PC-9 (cell line): Measurements from ENCODE around the gene C17orf113. TPM values are rescaled to one million over a fixed set of nuclear protein-coding genes. Genes with fewer than 3 reads are reported as not detected.

Experiments
- BruUV-seq: library from RNA; stranded (reverse); fragments of 400-500 nt; replicated peaks from 2 replicates; lab custom pipeline; 2021; lab: Mats Ljungman, UMichigan
- CTCF ChIA-PET: fragments of 300-600 bp; sonication (Branson Sonifier 250); formaldehyde crosslinking; loops from one replicate; lab custom pipeline; 2022; ENCODE audit warnings: antibody characterized with exemption; lab: Charles Lee
- POLR2A ChIA-PET: fragments of 300-600 bp; sonication (Branson Sonifier 250); formaldehyde crosslinking; loops from one replicate; lab custom pipeline; 2022; ENCODE audit warnings: antibody characterized with exemption; ENCODE audit not compliant: unreplicated experiment; lab: Charles Lee
- DNase-seq, 2 experiments: peaks; one replicate each; pipeline versions ENCODE4 v3.0.0 to v3.0.0-alpha.2; 2015 to 2022; ENCODE audit warnings: mixed read lengths in 1 of 2
- H2AFZ ChIP-seq: fragments of 200-600 bp; sonication (generic); 2 replicates; pipeline ENCODE4 v1.8.1; 2017; ENCODE audit warnings: antibody characterized with exemption
- H3F3A ChIP-seq: fragments of 200-600 bp; sonication (generic); 2 replicates; pipeline ENCODE4 v1.8.1; 2017; ENCODE audit warnings: antibody characterized with exemption, mild to moderate bottlenecking, low read depth; ENCODE audit not compliant: insufficient read depth
- H3K27ac ChIP-seq: fragments of 200-600 bp; sonication (generic); 2 replicates; pipeline ENCODE4 v1.6.1; 2016; ENCODE audit warnings: mixed run types
- H3K27me3 ChIP-seq: fragments of 200-600 bp; sonication (generic); 2 replicates; pipeline ENCODE4 v1.6.1; 2016; ENCODE audit warnings: low read depth, mixed run types; ENCODE audit not compliant: insufficient read depth
- H3K36me3 ChIP-seq: fragments of 200-600 bp; sonication (generic); 2 replicates; pipeline ENCODE4 v1.6.1; 2016; ENCODE audit warnings: low read depth, mixed run types
- H3K4me1 ChIP-seq: fragments of 200-600 bp; sonication (generic); replicated peaks from 2 replicates; pipeline ENCODE4 v1.6.1; 2016; ENCODE audit warnings: mixed run types; ENCODE audit not compliant: insufficient read depth
- H3K4me2 ChIP-seq: fragments of 200-600 bp; sonication (generic); 2 replicates; pipeline ENCODE4 v1.6.1; 2017; ENCODE audit warnings: mixed run types
- H3K4me3 ChIP-seq: fragments of 200-600 bp; sonication (generic); 2 replicates; pipeline ENCODE4 v1.6.1; 2016; ENCODE audit warnings: mixed run types
- H3K79me2 ChIP-seq: fragments of 200-600 bp; sonication (generic); 2 replicates; pipeline ENCODE4 v1.6.1; 2017; ENCODE audit warnings: low read depth, mixed run types
- H3K9me2 ChIP-seq: fragments of 200-600 bp; sonication (generic); 2 replicates; pipeline ENCODE4 v1.8.1; 2017; ENCODE audit warnings: mild to moderate bottlenecking; ENCODE audit not compliant: insufficient read depth
- H3K9me3 ChIP-seq: fragments of 200-600 bp; sonication (generic); 2 replicates; pipeline ENCODE4 v1.8.1; 2016; ENCODE audit warnings: low read depth; ENCODE audit not compliant: insufficient read depth
- H4K20me1 ChIP-seq: fragments of 200-600 bp; sonication (generic); 2 replicates; pipeline ENCODE4 v1.8.1; 2017; ENCODE audit not compliant: insufficient read depth
- CTCF ChIP-seq: fragments of 200-600 bp; sonication (generic); conservative IDR thresholded peaks from 2 replicates; pipeline ENCODE4 v1.6.1; 2017; ENCODE audit warnings: mixed run types, antibody characterized with exemption, mild to moderate bottlenecking, moderate library complexity
- EZH2 ChIP-seq: fragments of 200-600 bp; sonication (generic); IDR thresholded peaks from 2 replicates; pipeline ENCODE4 v1.8.0; 2017; ENCODE audit warnings: antibody characterized with exemption, low read depth
- intact Hi-C: fragments of 100-400 bp; cut with micrococcal nuclease; formaldehyde crosslinking; loops from one replicate; pipeline ENCODE4 v1.10.0; 2022; ENCODE audit not compliant: unreplicated experiment
- total RNA-seq: library from RNA; stranded (reverse); gene quantifications from 2 replicates; pipeline ENCODE4 v1.2.3, GENCODE V29; 2021

Gene C17orf113
- total RNA-seq, 1 experiment from 2014 or later, result 3.4 TPM

- Histone ChIP-seq H3K4me3 (no peak overlapping the region), H4K20me1 (no peaks in the 10 kb centered on the region), H2AFZ (no peak overlapping the region), H3K4me2 (no peak overlapping the region), H3K79me2 (no peaks in the 10 kb centered on the region), H3K4me1 (0 out of 2 replicates have a peak, but pooled peaks cover 3% of the 10 kb centered on the region), H3K36me3 (no peaks in the 10 kb centered on the region), H3K27ac (no peak overlapping the region), H3K27me3 (peaks cover 27% of the 10 kb centered on the region; the same call in 1 of the 2 replicates), H3F3A (no peaks in the 10 kb centered on the region), H3K9me2 (no peaks in the 10 kb centered on the region), H3K9me3 (no peaks in the 10 kb centered on the region)
- TF ChIP-seq EZH2, result no peak
- no peak for TF ChIP-seq CTCF
- BruUV-seq, result no TSS peak
- intact Hi-C loops, result loop anchor here (5.0 kb wide), 1 partner anchor 48 kb away; no protein-coding TSS in a partner anchor
- ChIA-PET POLR2A (no interaction called here), CTCF (no interaction called here)
- no peak for DNase-seq
Observed at GRCh38 chr17:42053731-42054500, 3.5 kb upstream of the C17orf113 start.

GRCh38 chr17:42052346-42052877, 2.0 kb upstream of the C17orf113 start:
- ChIA-PET CTCF (no interaction called here), POLR2A (no interaction called here)
- intact Hi-C loops, result loop anchor here (5.0 kb wide), 1 partner anchor 50 kb away; no protein-coding TSS in a partner anchor
- Histone ChIP-seq H3K36me3 (no peaks in the 10 kb centered on the region), H2AFZ (no peak overlapping the region), H3K79me2 (no peaks in the 10 kb centered on the region), H3K9me3 (no peaks in the 10 kb centered on the region), H4K20me1 (no peaks in the 10 kb centered on the region), H3K9me2 (no peaks in the 10 kb centered on the region), H3K4me3 (no peak overlapping the region), H3K4me1 (0 out of 2 replicates have a peak, but pooled peaks cover 3% of the 10 kb centered on the region), H3K27ac (no peak overlapping the region), H3K4me2 (no peak overlapping the region), H3K27me3 (peaks cover 27% of the 10 kb centered on the region; the same call in 1 of the 2 replicates), H3F3A (no peaks in the 10 kb centered on the region)
- TF ChIP-seq EZH2, result no peak
- TF ChIP-seq CTCF, result no peak
- no peak for DNase-seq
- BruUV-seq, result no TSS peak

- no peak overlapping the region for H3K4me3 ChIP-seq
- no peaks in the 10 kb centered on the region for H3K79me2 ChIP-seq
- H3K27me3 ChIP-seq, result peaks cover 27% of the 10 kb centered on the region; the same call in 1 of the 2 replicates
- H2AFZ ChIP-seq, result no peak overlapping the region
- no peak overlapping the region for H3K27ac ChIP-seq
- no peak for DNase-seq
- CTCF ChIA-PET, result no interaction called here
- no peaks in the 10 kb centered on the region for H3K9me2 ChIP-seq
- H4K20me1 ChIP-seq, result no peaks in the 10 kb centered on the region
- H3K36me3 ChIP-seq, result no peaks in the 10 kb centered on the region
- intact Hi-C loops, result loop anchor here (5.0 kb wide), 1 partner anchor 51 kb away; no protein-coding TSS in a partner anchor
- 0 out of 2 replicates have a peak, but pooled peaks cover 3% of the 10 kb centered on the region for H3K4me1 ChIP-seq
- TF ChIP-seq EZH2 (no peak), CTCF (no peak)
- H3K9me3 ChIP-seq, result no peaks in the 10 kb centered on the region
- no TSS peak for BruUV-seq
- no peaks in the 10 kb centered on the region for H3F3A ChIP-seq
- H3K4me2 ChIP-seq, result no peak overlapping the region
- POLR2A ChIA-PET, result no interaction called here
Observed at GRCh38 chr17:42051645-42052044, 1.2 kb upstream of the C17orf113 start.
